ENCODE measurements around the gene AMY1C. TPM values are rescaled to one million over a fixed set of nuclear protein-coding genes. Genes with fewer than 3 reads are reported as not detected.
"Not testable (repeated sequence)": the region's sequence is repeated elsewhere in the genome, so short reads cannot be mapped to it uniquely, and the experiment has no call there.

Gene AMY1C
- polyA plus RNA-seq (2011; rRNA removed) (not detected in 2 replicates), polyA plus RNA-seq (2017; fragmentation: RNase III; extraction: RNeasy Plus Mini Kit Qiagen cat#74134 plus additional on column Dnase treatment) (not detected in 3 replicates), polyA minus RNA-seq (2011; rRNA and poly(A)+ RNA removed) (not detected in 2 replicates)
- polyA plus RNA-seq (2012; cell fraction: cytosol; rRNA removed) = not detected in 2 replicates
- not detected in 2 replicates for polyA plus RNA-seq (2012; cell fraction: nucleus; rRNA removed)

DNA sequence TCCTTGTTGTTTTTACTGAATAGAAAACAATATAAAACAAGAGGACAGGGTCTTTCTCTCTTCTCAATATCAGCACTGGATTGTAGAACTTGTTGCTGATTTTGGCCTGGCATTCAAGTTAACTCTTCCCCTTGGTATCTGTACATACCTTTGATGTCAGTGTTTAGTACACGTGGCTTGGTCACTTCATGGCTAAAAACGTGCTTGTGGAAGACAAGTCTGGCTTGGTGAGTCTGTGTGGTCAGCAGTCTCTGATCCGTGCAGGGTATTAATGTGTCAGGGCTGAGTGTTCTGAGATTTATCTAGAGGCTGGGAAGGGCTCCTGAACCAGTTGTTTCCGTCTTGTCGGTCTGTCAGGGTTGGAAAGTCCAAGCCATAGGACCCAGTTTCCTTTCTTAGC is at the start of gene AMY1C:
Gene AMY1C, plus strand, starts transcription at position 301 of the 400 bp plus-strand sequence. CDS start 572 bp downstream, outside the sequence.
- POLR2A ChIA-PET; DNase-seq (ENCODE audit: low read depth in 1 of 2, low spot score in 1 of 2); H3K4me3 ChIP-seq; H3K4me1 ChIP-seq; H3K9me3 ChIP-seq; CTCF ChIA-PET; H3K27ac ChIP-seq; H3K4me2 ChIP-seq; FAIRE-seq; ATAC-seq: not testable (repeated sequence)
- no CpG with 5 or more reads among the region's 5 CpGs for WGBS (ENCODE audit: missing lambda C conversion rate)

DNA sequence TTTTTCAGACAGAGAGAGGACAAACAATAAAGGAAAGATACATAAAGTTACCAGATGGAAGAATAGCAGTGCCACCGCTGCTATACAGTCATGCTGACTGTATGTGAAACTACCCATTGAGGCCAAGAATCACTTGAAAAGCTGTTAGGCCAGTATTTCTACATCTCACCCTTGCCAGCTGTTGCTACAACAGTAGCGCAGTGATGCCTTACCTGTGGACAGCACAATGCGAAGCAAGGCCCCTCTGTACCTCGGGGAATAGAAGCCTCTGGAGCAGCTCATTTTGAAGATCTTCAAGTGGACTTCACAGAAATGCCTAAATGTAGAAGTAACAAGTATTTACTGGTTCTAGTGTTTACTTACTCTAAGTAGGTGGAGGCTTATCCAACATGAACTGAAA is 49.0 kb upstream of the AMY1C start:
- POLR2A ChIA-PET; H3K4me3 ChIP-seq; FAIRE-seq; ATAC-seq; H3K9me3 ChIP-seq; CTCF ChIA-PET; H3K4me1 ChIP-seq; DNase-seq (ENCODE audit: low read depth in 1 of 2, low spot score in 1 of 2); H3K27ac ChIP-seq; H3K4me2 ChIP-seq: not testable (repeated sequence)
- WGBS (ENCODE audit: missing lambda C conversion rate) = no CpG with 5 or more reads among the region's 4 CpGs

DNA sequence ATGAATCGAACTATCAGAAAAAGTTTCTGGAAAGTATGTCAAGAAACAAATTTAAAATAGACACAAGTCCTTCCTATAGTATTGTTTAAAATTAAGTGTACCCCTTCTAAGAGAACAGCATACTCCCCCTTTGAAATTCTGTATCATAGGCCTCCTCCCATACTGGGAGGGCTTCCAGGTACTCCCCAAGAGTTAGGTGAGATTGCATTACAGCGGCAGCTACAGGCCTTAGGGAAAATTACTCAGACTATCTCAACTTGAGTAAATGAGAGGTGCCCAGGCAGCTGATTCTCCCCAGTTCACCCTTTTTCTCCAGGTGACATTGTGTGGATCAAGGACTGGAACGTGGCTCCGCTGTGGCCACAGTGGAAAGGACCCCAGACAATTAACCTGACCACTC is 48.4 kb upstream of the AMY1C start:
- H3K4me3 ChIP-seq; H3K27ac ChIP-seq; POLR2A ChIA-PET; FAIRE-seq; DNase-seq (ENCODE audit: low read depth in 1 of 2, low spot score in 1 of 2); H3K4me2 ChIP-seq; ATAC-seq; CTCF ChIA-PET; H3K4me1 ChIP-seq; H3K9me3 ChIP-seq: not testable (repeated sequence)
- no CpG with 5 or more reads among the region's 4 CpGs for WGBS (ENCODE audit: missing lambda C conversion rate)

- H3K4me2 ChIP-seq; H3K4me1 ChIP-seq; H3K9me3 ChIP-seq; H3K27ac ChIP-seq; H3K4me3 ChIP-seq; POLR2A ChIA-PET; DNase-seq (ENCODE audit: low read depth in 1 of 2, low spot score in 1 of 2); ATAC-seq; CTCF ChIA-PET; FAIRE-seq: not testable (repeated sequence)
- no CpG with 5 or more reads among the region's 3 CpGs for WGBS (ENCODE audit: missing lambda C conversion rate)
Observed at GRCh38 chr1:103707670-103708069, 42.0 kb upstream of the AMY1C start.

GRCh38 chr1:103710381-103710780 is 39.3 kb upstream of the AMY1C start:
- POLR2A ChIA-PET; ATAC-seq; H3K27ac ChIP-seq; H3K4me3 ChIP-seq; DNase-seq (ENCODE audit: low read depth in 1 of 2, low spot score in 1 of 2); FAIRE-seq; H3K4me2 ChIP-seq; H3K4me1 ChIP-seq; H3K9me3 ChIP-seq; CTCF ChIA-PET: not testable (repeated sequence)
- no CpG with 5 or more reads among the region's 3 CpGs for WGBS (ENCODE audit: missing lambda C conversion rate)

DNA sequence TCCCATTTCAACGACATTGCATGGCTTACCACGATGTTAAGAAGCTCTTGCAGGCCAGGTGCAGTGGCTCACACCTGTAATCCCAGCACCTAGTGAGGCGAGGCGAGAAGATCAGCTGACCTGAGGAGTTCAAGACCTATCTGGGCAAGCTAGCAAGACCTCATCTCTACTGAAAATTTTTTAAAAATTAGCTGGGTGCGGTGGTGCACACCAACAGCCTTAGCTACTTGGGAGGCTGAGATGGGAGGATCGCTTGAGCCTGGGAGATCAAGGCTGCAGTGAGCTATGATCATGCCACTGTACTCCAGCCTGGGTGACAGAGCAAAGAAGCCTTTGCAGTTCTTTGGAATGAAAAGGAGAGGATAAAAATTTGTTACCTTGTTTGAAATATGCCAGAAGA is 32.3 kb upstream of the AMY1C start:
- H3K27ac ChIP-seq; H3K4me3 ChIP-seq; H3K4me2 ChIP-seq; H3K9me3 ChIP-seq; DNase-seq (ENCODE audit: low read depth in 1 of 2, low spot score in 1 of 2); ATAC-seq; CTCF ChIA-PET; POLR2A ChIA-PET; FAIRE-seq; H3K4me1 ChIP-seq: not testable (repeated sequence)
- WGBS (ENCODE audit: missing lambda C conversion rate) = no CpG with 5 or more reads among the region's 6 CpGs

DNA sequence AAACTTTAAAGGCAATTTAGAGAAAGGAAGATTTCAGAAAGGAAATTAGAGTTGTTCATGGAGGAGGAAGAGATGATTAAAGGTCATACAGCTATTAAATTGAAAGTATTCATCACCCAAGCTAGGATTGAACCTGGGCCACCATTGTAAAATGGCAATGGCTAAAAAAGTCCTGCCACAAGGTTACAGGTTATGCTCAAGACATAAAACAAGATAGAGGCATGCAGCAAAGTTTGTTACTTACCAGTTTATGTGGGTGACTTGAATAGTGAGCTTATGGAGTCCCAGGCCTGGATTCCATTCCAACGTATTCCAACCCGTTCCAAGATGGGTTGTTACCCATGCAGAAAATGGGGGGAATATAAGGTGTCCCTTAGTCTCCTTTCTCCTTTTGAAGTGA is 28.2 kb upstream of the AMY1C start:
- ATAC-seq; POLR2A ChIA-PET; H3K27ac ChIP-seq; H3K4me3 ChIP-seq; CTCF ChIA-PET; H3K4me2 ChIP-seq; H3K4me1 ChIP-seq; FAIRE-seq; H3K9me3 ChIP-seq; DNase-seq (ENCODE audit: low read depth in 1 of 2, low spot score in 1 of 2): not testable (repeated sequence)
- no CpG with 5 or more reads among the region's 2 CpGs for WGBS (ENCODE audit: missing lambda C conversion rate)

- H3K4me1 ChIP-seq; FAIRE-seq; CTCF ChIA-PET; DNase-seq (ENCODE audit: low read depth in 1 of 2, low spot score in 1 of 2); ATAC-seq; H3K4me2 ChIP-seq; H3K27ac ChIP-seq; H3K4me3 ChIP-seq; H3K9me3 ChIP-seq; POLR2A ChIA-PET: not testable (repeated sequence)
- WGBS (ENCODE audit: missing lambda C conversion rate) = no CpG with 5 or more reads among the region's 3 CpGs
Observed at GRCh38 chr1:103735334-103735733, 14.4 kb upstream of the AMY1C start.

GRCh38 chr1:103738031-103738430 is 11.7 kb upstream of the AMY1C start:
- not testable (repeated sequence) for DNase-seq (ENCODE audit: low read depth in 1 of 2, low spot score in 1 of 2)
- WGBS (ENCODE audit: missing lambda C conversion rate) = no CpG with 5 or more reads among the region's 3 CpGs

GRCh38 chr1:103744449-103744848 is 5.2 kb upstream of the AMY1C start:
- H3K9me3 ChIP-seq; H3K27ac ChIP-seq; H3K4me1 ChIP-seq; DNase-seq (ENCODE audit: low read depth in 1 of 2, low spot score in 1 of 2); FAIRE-seq; ATAC-seq; CTCF ChIA-PET; H3K4me2 ChIP-seq; H3K4me3 ChIP-seq; POLR2A ChIA-PET: not testable (repeated sequence)
- WGBS (ENCODE audit: missing lambda C conversion rate) = no CpG with 5 or more reads among the region's 4 CpGs

More at GRCh38 chr1:103738031-103738430, 11.7 kb upstream of the AMY1C start:
- H3K4me1 ChIP-seq, CTCF ChIA-PET, H3K27ac ChIP-seq, POLR2A ChIA-PET, H3K9me3 ChIP-seq, FAIRE-seq, H3K4me2 ChIP-seq, ATAC-seq, H3K4me3 ChIP-seq: not testable (repeated sequence)

- POLR2A ChIA-PET; H3K9me3 ChIP-seq; H3K27ac ChIP-seq; CTCF ChIA-PET; DNase-seq (ENCODE audit: low read depth in 1 of 2, low spot score in 1 of 2); ATAC-seq; H3K4me2 ChIP-seq; H3K4me1 ChIP-seq; H3K4me3 ChIP-seq; FAIRE-seq: not testable (repeated sequence)
- no CpG with 5 or more reads among the region's 4 CpGs for WGBS (ENCODE audit: missing lambda C conversion rate)
Observed at GRCh38 chr1:103745040-103745439, 4.7 kb upstream of the AMY1C start.

- DNase-seq (ENCODE audit: low read depth in 1 of 2, low spot score in 1 of 2); FAIRE-seq; ATAC-seq; H3K9me3 ChIP-seq; H3K4me3 ChIP-seq; H3K4me2 ChIP-seq; CTCF ChIA-PET; H3K4me1 ChIP-seq; H3K27ac ChIP-seq; POLR2A ChIA-PET: not testable (repeated sequence)
- no CpG with 5 or more reads among the region's 6 CpGs for WGBS (ENCODE audit: missing lambda C conversion rate)
Observed at GRCh38 chr1:103748273-103748672, 1.4 kb upstream of the AMY1C start.

Measured in A549 (cell line).